ENCODE measurements around the gene FAM168A. TPM values are rescaled to one million over a fixed set of nuclear protein-coding genes. Genes with fewer than 3 reads are reported as not detected.

The FAM168A gene
- total RNA-seq, 1 experiment from 2014 or later: 25.9 TPM

DNA sequence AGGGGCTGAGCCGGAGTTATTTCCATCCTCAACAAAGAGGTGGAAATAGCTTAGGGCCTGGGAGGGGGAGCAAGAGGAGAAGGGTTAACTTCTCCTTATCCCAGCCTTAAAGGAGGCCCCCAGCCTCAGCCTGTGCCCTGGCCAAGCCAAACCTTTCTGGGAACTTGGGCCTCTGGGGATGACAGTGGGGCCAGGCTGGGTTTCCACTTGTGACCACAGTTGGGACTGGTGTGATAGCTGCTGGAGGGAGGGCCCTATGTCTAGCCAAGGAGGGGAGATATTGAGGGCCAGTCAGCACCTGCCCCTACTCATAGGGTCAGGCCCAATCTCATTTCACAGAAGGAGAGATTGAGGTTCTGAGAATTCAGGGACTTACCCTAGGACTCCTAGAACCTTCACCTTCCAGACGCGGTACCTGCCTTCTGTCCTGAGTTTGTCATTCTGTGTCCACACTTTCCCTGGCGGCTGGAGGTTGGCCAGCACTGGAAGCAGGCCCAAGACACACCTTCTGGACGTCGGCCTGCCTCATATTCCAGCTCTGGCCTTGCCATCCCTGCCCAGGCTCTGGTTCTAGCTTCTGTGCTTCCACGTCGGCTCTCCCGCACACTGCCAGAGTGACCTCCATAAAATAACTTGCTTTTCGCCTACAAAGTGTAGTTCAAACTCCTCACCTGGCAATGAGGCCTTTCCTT lies 218.6 kb downstream of the FAM168A start:
- ChIA-PET POLR2A (no interaction called here), CTCF (interaction anchor here (0.6 to 1.4 kb wide), 6 partner anchors 14 to 44 kb away, joined by 3 to 5 read pairs (median 4); no protein-coding TSS in a partner anchor)
- Mint-ChIP-seq H3K27ac (0 out of 2 replicates have a peak overlapping the region, but pooled peaks have one; percentile 45), H3K36me3 (no peaks in the 10 kb centered on the region), H3K4me1 (peaks cover 14% of the 10 kb centered on the region), H3K27me3 (ENCODE audit: low read depth) (peaks cover 16% of the 10 kb centered on the region), H3K9me3 (no peaks in the 10 kb centered on the region), H3K4me3 (no peak overlapping the region)
- no peak for DNase-seq (ENCODE audit: low spot score)
- TF ChIP-seq, protein P1, sequence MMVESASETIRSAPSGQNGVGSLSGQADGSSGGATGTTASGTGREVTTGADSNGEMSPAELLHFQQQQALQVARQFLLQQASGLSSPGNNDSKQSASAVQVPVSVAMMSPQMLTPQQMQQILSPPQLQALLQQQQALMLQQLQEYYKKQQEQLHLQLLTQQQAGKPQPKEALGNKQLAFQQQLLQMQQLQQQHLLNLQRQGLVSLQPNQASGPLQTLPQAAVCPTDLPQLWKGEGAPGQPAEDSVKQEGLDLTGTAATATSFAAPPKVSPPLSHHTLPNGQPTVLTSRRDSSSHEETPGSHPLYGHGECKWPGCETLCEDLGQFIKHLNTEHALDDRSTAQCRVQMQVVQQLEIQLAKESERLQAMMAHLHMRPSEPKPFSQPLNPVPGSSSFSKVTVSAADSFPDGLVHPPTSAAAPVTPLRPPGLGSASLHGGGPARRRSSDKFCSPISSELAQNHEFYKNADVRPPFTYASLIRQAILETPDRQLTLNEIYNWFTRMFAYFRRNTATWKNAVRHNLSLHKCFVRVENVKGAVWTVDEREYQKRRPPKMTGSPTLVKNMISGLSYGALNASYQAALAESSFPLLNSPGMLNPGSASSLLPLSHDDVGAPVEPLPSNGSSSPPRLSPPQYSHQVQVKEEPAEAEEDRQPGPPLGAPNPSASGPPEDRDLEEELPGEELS (CRISPR knock-in tag; IDR thresholded peaks at IDR 0.05): no peak
- TF ChIP-seq FOXK1 (CRISPR knock-in tag; IDR thresholded peaks at IDR 0.05): no peak
- ATAC-seq: no peak

DNA sequence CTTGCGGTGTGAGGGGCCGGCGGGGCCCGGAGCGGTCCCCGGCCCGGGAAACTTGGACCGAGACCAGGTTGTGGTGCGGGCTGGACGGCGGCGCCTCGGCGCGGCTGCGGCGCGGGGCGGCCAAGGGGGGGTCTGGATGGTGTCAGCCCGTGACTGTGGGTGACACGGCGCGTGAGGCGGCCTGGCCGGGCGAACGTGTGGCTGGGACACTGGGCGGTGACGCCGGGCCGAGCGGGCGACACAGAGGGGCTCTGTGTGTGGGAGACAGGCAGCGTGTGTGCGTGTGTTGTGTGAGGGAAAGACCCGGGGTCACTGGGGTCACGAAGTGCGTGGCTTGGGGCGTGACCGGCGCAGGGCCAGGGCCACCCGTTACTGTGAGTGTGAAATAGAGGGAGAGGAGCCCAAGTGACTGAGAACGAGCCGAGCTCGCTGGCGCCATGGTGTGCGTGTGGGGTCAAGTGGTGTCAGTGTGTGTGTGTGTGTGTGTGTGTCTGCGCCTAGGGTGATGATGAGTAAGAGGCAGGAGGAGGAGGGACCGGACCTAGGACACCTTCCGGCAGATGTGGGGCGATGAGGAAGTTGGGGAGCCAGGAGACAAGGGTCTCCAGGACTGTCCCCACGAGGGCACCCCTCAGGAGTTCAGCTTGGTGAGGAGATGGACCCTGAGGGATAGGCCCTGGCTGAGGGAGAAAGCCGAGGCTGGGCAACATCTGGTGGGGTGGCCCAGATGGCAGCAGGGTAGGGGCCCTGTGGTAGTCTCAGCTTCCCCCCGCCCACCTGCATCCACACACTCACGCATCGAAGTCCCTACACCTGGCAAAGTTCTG lies 220.9 kb downstream of the FAM168A start:
- no peak overlapping the region for H3K27ac Mint-ChIP-seq
- ATAC-seq (0 out of 2 replicates have a peak, but pooled peaks have one; percentile 1), DNase-seq (ENCODE audit: low spot score) (no peak)
- H3K4me3 Mint-ChIP-seq: peak overlapping the region; percentile 70
- no peaks in the 10 kb centered on the region for H3K36me3 Mint-ChIP-seq
- TF ChIP-seq ZNF671 (CRISPR knock-in tag; IDR thresholded peaks at IDR 0.05) (no peak), ETV6 (CRISPR knock-in tag; IDR thresholded peaks at IDR 0.05) (0 out of 2 replicates have a peak, but pooled peaks have one; percentile 32), ELF4 (CRISPR knock-in tag; IDR thresholded peaks at IDR 0.05; ENCODE audit: low read depth) (0 out of 2 replicates have a peak, but pooled peaks have one; percentile 1)
- TF ChIP-seq, protein P2, sequence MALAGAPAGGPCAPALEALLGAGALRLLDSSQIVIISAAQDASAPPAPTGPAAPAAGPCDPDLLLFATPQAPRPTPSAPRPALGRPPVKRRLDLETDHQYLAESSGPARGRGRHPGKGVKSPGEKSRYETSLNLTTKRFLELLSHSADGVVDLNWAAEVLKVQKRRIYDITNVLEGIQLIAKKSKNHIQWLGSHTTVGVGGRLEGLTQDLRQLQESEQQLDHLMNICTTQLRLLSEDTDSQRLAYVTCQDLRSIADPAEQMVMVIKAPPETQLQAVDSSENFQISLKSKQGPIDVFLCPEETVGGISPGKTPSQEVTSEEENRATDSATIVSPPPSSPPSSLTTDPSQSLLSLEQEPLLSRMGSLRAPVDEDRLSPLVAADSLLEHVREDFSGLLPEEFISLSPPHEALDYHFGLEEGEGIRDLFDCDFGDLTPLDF (CRISPR knock-in tag; IDR thresholded peaks at IDR 0.05): no peak
- TF ChIP-seq, protein P3, sequence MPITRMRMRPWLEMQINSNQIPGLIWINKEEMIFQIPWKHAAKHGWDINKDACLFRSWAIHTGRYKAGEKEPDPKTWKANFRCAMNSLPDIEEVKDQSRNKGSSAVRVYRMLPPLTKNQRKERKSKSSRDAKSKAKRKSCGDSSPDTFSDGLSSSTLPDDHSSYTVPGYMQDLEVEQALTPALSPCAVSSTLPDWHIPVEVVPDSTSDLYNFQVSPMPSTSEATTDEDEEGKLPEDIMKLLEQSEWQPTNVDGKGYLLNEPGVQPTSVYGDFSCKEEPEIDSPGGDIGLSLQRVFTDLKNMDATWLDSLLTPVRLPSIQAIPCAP (CRISPR knock-in tag; IDR thresholded peaks at IDR 0.05): 0 out of 2 replicates have a peak, but pooled peaks have one; percentile 22
- TF ChIP-seq, protein P4, sequence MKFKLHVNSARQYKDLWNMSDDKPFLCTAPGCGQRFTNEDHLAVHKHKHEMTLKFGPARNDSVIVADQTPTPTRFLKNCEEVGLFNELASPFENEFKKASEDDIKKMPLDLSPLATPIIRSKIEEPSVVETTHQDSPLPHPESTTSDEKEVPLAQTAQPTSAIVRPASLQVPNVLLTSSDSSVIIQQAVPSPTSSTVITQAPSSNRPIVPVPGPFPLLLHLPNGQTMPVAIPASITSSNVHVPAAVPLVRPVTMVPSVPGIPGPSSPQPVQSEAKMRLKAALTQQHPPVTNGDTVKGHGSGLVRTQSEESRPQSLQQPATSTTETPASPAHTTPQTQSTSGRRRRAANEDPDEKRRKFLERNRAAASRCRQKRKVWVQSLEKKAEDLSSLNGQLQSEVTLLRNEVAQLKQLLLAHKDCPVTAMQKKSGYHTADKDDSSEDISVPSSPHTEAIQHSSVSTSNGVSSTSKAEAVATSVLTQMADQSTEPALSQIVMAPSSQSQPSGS (CRISPR knock-in tag; IDR thresholded peaks at IDR 0.05; ENCODE audit: borderline replicate concordance, low read depth): no peak
- CTCF ChIA-PET: interaction anchor here (0.7 to 5.0 kb wide), 9 partner anchors 8 to 134 kb away, joined by 3 to 25 read pairs (median 6); no protein-coding TSS in a partner anchor
- H3K9me3 Mint-ChIP-seq: no peaks in the 10 kb centered on the region
- peaks cover 16% of the 10 kb centered on the region for H3K27me3 Mint-ChIP-seq (ENCODE audit: low read depth)
- H3K4me1 Mint-ChIP-seq: peaks cover 12% of the 10 kb centered on the region
- POLR2A ChIA-PET: interaction anchor here (1.1 kb wide), 1 partner anchor 69 kb away, joined by 3 read pairs; the partner anchor contains the start of gene ARHGEF17

DNA sequence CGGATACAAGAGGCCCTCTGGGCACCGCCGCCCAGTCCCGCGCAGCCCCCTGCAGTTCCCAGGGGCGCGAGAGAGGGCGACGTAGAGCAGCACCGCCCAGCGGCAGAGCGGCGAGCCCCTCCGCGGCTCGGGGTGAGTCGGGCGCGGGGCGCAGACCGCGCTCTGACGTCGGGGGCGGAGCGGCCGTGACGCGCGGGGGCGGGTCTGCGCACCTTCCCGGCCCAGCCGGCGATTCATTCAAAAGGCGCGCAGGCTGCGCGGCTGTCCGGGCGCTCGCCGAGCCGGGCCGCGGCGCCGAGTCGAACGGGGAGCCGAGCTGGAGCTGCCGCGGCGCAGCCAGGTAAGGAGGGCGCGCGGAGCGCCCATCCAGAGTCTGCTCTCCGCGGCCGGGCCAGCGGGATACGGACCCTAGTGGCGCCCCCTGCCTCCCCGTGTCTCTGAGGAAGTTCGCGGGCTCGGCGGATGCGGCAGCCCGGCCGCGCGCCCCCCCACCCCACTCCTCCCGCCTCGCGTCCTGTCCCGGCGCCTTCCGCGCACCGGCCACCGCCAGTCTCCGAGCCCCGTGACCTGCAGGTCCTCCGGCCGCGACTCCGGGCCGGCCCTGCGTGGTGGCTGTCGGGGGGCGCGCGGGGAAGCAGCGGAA lies 221.6 kb downstream of the FAM168A start, which contains the start of gene RELT:
Gene RELT, plus strand, starts transcription at position 240 of the 643 bp plus-strand sequence. CDS start 12,738 bp downstream, outside the sequence.
- ChIA-PET POLR2A (interaction anchor here (1.1 kb wide), 1 partner anchor 68 kb away, joined by 3 read pairs; the partner anchor contains the start of gene ARHGEF17), CTCF (interaction anchor here (0.7 to 5.0 kb wide), 9 partner anchors 9 to 133 kb away, joined by 3 to 25 read pairs (median 6); no protein-coding TSS in a partner anchor)
- H3K4me1 Mint-ChIP-seq: peaks cover 12% of the 10 kb centered on the region
- DNase-seq (ENCODE audit: low spot score) (peak; percentile 93), ATAC-seq (peak; percentile 95)
- peaks cover 16% of the 10 kb centered on the region for H3K27me3 Mint-ChIP-seq (ENCODE audit: low read depth)
- H3K36me3 Mint-ChIP-seq: no peaks in the 10 kb centered on the region
- no peak within 1 kb of the TSS for H3K27ac Mint-ChIP-seq
- peak within 1 kb of the TSS; percentile 70 for H3K4me3 Mint-ChIP-seq
- no peaks in the 10 kb centered on the region for H3K9me3 Mint-ChIP-seq
- 0 out of 2 replicates have a peak, but pooled peaks have one; percentile 43 for TF ChIP-seq ZNF317 (CRISPR knock-in tag; IDR thresholded peaks at IDR 0.05; ENCODE audit: borderline replicate concordance, low read depth)
- peak; percentile 53; the same call in 1 of the 2 replicates for TF ChIP-seq CREM (CRISPR knock-in tag; IDR thresholded peaks at IDR 0.05)
- TF ChIP-seq ELF4 (CRISPR knock-in tag; IDR thresholded peaks at IDR 0.05; ENCODE audit: low read depth): peak; percentile 76; the same call in 1 of the 2 replicates
- TF ChIP-seq MYBL2 (CRISPR knock-in tag; IDR thresholded peaks at IDR 0.05): peak; percentile 52; the same call in 1 of the 2 replicates
- TF ChIP-seq, protein P1 (CRISPR knock-in tag; IDR thresholded peaks at IDR 0.05): no peak
- TF ChIP-seq ZNF423 (CRISPR knock-in tag; IDR thresholded peaks at IDR 0.05): no peak
- TF ChIP-seq, protein P5, sequence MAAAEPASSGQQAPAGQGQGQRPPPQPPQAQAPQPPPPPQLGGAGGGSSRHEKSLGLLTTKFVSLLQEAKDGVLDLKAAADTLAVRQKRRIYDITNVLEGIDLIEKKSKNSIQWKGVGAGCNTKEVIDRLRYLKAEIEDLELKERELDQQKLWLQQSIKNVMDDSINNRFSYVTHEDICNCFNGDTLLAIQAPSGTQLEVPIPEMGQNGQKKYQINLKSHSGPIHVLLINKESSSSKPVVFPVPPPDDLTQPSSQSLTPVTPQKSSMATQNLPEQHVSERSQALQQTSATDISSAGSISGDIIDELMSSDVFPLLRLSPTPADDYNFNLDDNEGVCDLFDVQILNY (CRISPR knock-in tag; IDR thresholded peaks at IDR 0.05): peak; percentile 58; the same call in 1 of the 2 replicates
- peak; percentile 73 for TF ChIP-seq FOXK1 (CRISPR knock-in tag; IDR thresholded peaks at IDR 0.05)
- TF ChIP-seq, protein P6, sequence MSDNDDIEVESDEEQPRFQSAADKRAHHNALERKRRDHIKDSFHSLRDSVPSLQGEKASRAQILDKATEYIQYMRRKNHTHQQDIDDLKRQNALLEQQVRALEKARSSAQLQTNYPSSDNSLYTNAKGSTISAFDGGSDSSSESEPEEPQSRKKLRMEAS (CRISPR knock-in tag; IDR thresholded peaks at IDR 0.05): peak; percentile 21; the same call in 1 of the 2 replicates
- peak; percentile 90 for TF ChIP-seq SP1 (CRISPR knock-in tag; conservative IDR thresholded peaks at IDR 0.05)
